ENCODE data around the gene HSPG2.

The HSPG2 gene

DNA sequence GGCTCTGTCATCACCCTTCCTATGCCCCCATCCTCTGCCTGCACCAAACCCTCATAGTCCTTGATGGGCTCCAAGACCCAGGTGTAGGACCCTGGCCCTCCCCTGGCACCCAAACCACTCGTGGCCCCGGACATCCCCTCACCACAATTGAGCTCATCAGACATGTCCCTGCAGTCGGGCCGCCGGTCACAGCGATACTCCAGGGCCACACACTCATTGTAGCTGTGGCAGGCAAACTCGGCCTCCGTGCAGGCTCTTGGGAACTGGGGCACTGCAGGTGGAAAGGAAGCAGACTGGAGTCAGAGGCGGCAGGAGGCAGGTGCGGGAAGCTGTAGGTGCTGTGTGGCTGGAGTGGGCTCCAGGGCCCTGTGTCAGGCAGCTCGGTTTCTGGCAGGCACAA, 49.3 kb downstream of the HSPG2 start:
- no peak for DNase-seq (ENCODE audit: low read depth)

DNA sequence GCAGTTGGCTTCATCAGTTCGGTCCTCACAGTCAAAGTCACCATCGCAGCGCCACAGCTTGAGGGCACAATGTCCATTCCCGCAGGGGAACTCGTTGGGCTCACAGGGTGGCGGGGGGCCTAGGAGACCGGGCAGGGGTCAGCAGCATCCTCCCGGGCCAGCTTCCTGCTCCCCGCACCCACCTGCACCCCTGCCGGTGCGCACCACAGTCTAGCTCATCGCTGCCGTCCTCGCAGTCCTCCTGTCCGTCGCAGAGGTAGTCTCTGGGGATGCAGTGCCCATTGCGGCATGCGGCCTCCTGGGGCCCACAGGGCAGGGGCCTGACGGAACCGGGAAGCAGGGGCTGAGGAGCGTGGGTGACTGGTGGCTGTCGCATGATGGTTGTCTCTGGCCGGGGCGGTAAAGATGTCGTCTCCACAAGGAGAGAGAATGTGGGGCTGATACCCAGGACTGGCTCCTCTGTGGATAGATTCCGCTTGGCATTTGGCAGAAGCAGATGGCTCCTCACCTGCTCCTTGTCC, 49.8 kb downstream of the HSPG2 start:
- no peak for DNase-seq (ENCODE audit: low read depth)
- no peak overlapping the region for H3K4me3 ChIP-seq (ENCODE audit: low read depth, low read length)

More for the DNA sequence above, 49.3 kb downstream of the HSPG2 start:
- no peak overlapping the region for H3K4me3 ChIP-seq (ENCODE audit: low read depth, low read length)

DNA sequence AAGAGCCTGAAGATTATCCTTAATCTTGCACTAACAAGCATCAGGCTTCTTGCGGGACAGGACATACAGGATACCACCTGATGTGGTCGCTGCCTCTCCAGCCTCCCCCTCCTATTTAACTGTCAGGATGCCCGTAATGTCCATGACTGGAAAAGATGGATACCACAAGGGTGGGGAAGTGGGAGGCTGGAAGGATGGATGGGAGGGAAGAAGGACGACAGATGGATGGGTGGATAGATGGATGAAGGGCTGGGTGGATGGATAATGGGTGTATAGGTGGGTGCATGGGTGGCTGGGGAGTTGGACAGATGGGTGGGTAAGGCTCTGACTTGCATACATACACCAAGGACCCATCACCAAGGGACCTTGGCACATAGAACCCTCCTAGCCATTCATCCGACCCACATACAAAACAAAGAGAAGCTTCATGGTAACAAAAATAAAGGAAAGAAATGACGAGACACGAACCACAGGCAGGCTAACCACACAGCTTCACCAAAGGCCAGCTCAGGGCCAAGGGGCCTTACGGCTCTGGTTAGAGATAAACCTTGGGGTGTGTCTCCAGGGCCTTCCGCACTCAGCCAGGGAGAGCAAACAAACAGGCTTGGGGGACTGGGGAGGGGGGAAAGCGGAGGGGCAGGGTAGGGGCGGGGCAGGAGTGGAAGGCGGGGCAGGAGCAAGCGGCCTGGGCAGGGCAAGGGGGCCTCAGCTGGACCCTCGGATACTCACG, 50.5 kb downstream of the HSPG2 start:
- DNase-seq (ENCODE audit: low read depth), result no peak
- no peak overlapping the region for H3K4me3 ChIP-seq (ENCODE audit: low read depth, low read length)

DNA sequence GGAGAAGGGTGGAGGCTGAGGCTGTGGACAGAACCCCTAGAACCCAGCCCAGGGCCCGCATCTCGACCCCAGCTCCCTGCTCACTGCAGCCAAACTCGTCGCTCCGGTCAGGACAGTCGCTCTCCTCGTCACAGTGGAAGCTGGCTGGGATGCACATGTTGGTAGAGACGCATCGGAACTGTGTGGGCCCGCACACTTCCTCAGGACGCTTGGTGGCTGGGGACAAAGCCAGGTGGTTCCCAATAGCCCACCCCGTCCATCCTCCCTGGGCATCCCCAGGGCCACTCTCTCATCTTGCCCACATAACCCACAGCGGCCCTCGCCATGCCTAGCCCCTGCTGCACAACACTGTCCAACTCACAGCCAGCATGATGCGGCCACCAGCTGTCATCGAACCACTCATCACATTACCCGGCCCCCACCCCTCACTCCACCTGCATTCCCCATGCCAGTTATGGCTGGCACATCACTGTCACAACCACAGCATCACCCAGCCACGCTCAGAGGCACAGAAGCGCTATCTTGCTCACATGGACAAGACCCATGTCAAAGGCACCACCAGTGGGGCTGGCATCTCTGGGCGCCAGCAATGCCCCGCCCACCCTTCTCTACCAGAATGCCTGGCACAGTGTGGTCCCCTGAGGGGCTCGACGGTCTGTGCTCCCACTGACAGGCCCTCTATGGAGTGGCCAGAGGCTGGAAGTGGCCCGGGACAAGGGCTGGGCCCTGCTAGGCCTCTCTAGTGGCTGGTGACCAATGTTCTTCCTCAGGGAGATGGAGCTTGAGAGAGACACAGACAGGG, 51.7 kb downstream of the HSPG2 start:
- H3K4me3 ChIP-seq (ENCODE audit: low read depth, low read length), result no peak overlapping the region

DNA sequence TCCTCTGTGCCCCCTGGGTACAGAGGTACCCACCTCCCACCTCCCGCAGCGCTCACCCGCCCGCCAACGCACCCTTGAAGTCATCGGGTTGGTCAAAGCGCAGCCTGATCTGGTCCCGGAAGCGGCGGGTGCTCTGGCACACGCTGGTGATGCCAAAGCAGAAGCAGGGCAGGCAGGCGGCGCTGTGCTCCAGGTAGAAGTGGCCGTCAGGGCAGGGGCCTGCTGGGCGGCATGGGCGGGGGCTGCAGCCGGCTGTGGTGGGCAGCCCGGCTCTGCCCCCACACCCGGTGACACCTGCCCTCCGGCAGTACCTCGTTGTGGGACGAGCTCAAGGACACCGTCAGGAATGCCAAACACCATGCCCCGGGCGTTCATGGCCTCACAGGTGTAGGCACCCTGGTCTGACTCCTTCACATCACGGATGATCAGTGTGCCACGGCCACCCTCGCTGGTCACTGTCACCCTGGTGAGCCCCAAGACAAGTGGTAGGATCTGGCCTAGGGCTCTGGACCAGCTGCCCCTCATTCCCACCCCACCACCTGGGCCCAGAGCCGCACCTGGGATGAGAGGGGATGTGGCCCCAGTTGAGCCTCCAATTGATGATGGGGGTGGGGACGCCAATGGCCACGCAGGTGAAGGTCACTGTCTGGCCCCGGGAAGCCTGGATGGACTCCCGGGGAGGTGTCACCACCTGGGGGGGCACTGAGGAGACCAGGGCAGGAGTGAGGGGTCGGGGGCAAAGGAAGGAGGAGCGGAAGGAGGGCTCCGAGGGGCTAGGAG, 52.5 kb downstream of the HSPG2 start:
- no peak overlapping the region for H3K4me3 ChIP-seq (ENCODE audit: low read depth, low read length)
- no peak for DNase-seq (ENCODE audit: low read depth)

More for the DNA sequence above, 51.7 kb downstream of the HSPG2 start:
- DNase-seq (ENCODE audit: low read depth), result no peak

DNA sequence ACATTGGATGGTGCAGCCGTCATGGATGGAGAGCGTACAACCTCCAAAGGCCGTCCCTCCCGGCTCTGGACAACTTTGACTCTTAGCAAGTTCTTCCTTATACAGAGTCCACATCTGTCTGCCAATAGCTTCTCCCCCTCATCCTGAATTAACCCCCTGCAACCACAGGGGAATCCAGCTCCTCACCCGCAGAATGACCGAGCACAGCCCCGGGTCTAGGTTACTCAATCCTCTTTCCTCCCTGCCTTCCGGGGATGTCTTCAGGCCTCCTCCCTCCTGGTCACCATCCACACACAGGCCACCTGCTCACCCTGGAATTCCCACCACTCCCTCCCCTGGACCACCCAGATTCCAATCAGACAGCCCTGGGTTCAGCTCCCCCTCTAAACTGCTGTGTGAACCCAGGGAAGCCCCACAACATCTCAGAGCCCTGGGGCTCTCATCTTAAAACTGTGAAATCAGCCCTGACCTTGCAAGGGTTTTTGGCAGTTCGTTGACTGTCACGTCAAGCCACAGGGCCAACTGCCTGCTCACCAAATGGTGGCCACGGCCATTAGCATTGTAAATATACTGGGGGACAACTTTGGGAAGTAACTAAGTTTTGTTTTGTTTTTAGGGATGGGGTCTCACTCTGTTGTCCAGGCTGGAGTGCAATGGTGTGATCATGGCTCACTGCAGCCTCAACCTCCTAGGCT, 54.2 kb downstream of the HSPG2 start:
- no peak for DNase-seq (ENCODE audit: low read depth)
- H3K4me3 ChIP-seq (ENCODE audit: low read depth, low read length), result no peak overlapping the region

DNA sequence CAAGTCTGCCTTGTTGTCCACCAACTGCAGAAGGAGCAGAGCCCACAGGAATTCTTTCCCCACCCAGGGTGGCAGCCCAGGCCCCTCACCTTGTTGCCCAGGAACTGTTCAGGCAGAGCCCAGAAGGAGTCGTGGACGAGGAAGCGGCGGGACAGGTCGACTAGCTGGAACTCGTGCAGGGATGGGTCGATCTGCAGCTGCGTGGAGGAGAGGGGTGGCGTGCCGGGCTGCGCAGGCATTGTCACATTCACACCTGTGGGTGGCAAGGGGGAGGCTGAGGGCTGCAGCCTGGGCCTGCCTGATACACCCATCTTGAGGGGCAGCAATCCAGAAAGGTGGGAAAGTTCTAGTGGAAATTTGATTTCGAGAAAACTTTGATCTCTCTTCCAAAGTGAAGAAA, 55.9 kb downstream of the HSPG2 start:
- no peak overlapping the region for H3K4me3 ChIP-seq (ENCODE audit: low read depth, low read length)
- DNase-seq (ENCODE audit: low read depth), result no peak

DNA sequence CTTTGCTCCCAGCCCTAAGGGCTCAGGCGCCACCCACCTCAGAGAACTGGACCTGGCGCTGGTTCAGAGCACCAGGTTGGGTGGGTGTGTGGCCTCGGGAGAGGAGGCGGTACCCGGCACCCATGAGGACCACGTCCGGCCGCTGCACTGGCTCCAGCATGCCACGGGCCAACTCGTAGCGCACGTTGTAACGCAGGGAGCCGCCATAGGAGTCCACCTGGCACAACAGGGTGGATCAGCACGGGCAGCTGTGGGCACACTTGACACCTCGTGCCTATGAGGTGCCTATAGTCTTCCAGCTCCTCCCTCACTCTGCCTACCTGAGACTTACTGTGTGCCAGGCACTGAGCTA, 56.5 kb downstream of the HSPG2 start:
- H3K4me3 ChIP-seq (ENCODE audit: low read depth, low read length), result no peak overlapping the region
- DNase-seq (ENCODE audit: low read depth), result no peak

DNA sequence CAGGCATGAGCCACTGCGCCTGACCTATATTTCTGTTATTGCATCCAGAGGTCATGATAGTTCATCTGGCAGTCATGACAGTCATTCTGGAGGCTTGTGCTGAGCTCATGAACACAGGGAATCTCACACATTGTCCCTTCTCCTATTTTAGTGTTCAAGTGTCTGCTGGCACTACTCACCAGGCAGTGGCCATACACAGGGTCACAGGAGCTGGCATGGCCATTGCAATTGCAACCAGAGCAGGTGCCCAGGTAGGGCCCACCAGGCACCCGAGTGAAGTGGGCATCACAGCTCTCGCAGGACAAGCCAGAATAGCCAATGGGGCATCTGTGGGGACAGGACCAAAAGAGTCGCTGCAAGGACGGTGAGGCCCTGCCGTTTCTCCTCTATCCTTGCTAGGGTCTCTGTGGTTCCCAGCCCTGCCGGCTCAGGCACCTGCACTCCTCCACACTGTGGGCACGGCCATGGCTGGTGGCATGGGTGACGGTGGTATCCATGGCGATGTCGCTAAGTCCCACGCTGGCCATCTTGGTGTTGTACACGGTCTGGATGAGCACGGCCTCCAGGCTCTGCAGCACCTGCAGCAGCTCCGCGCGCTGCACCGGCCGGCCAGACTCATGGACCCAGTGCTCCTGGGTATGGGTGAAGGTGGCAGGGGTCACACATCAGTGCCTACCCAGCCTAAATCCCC, 57.0 kb downstream of the HSPG2 start:
- H3K4me3 ChIP-seq (ENCODE audit: low read depth, low read length), result no peak overlapping the region
- no peak for DNase-seq (ENCODE audit: low read depth)

DNA sequence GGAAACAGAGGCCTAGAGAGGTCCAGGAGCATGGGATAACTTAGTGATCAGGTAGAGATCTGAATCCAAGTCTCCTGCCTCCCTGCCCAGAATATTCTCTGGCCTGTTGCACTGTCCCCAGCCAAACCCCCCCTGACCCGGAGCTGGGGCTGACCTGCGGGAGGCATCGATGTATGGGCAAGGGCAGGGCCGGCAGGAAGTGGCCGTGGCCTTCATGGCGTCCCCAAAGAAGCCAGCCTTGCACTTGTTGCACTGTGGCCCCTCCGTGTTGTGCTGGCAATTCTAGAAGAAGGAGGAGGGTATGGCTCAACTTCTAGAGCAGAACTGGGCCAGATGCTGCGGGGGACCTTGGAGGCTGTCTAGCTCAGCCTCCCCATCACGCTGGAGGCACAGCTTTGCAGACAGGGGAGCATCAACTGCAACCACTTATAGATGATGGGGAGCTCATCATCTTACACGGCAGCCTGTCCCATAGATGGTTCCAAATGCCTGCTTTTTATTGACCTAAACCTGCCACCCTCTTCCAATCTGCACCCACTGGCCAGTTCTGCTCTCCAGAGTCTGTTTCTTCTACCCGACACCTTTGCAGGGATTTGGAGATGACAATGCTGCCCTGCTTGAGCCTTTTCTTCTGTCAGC, 58.2 kb downstream of the HSPG2 start:
- DNase-seq (ENCODE audit: low read depth), result no peak
- H3K4me3 ChIP-seq (ENCODE audit: low read depth, low read length), result no peak overlapping the region

DNA sequence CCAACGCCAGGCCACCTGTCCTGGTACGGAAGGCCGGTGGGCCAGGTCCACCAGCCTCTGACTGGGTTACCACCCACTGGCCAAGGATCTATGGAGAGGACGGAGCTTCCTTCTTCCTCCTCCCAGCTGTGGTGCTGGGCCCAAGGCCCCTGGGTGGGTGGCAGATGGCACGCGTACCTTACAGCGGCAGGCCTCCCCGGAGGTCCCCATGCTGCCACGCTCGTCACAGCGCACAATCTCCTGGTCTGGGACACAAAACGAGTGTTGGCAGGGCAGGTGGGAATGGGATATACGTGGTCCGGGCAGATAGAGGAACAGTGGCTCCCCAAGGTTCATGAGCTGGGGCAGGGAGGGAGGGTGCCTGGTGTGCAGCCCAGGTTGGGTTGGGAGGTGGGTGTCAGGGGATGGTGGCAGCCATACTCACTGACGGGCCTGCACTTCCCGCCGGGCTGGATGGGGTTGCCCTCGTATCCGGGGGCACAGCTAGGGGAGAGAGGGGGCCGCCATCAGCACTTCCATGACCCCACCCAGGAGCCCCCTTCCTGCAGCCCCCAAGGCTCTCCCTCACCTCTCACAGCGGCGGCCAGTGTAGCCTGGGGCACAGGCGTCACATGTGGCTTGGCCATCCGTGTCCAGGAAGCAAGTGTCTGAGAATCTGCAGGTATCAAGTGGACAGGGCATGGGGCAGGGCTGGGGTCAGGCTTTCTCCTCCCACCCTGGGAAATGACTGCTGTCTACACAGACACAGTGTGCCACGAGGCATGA, 58.9 kb downstream of the HSPG2 start:
- H3K4me3 ChIP-seq (ENCODE audit: low read depth, low read length), result no peak overlapping the region
- no peak for DNase-seq (ENCODE audit: low read depth)

DNA sequence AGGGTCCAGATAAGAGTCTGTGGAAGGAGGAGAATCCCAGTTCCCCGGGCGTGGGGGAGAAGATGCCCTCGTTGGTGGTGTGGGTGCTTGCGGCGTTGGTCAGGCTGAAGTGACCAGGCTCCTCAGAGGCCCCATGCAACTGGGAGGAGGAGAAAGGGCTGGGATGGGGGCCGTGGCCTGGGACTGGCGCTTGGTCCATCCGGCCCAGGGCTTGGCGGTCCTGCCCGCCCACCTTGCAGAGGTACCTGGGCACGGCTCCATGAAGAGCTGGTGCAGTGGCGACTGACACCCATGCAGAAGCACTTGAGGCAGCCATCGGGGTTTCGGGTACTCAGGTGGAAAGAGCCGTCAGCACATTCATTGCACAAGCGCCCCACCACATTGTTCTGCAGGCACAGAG, 60.8 kb downstream of the HSPG2 start:
- H3K4me3 ChIP-seq (ENCODE audit: low read depth, low read length), result no peak overlapping the region
- no peak for DNase-seq (ENCODE audit: low read depth)

DNA sequence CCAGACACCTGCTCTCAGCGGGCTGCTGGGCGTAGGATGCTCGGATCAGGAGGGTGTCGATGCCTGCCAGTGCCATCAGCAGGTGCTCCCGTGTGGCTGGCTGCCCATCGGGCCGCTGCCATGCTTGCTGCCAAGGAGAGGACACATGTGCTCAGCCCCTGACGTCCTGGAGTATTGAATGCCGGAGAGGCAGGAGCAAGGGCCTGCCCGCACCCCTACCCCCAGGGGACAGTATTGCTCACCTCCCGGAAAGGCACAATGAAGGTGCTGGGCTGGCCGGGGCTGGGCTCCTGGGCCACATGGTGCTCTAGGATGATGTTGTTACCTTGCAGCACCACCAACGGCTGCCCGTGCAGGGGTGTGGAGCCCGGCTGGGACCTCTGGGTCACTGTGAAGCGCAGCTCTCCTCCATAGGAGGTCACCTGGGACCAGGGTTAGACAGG, 61.5 kb downstream of the HSPG2 start:
- H3K4me3 ChIP-seq (ENCODE audit: low read depth, low read length), result no peak overlapping the region
- DNase-seq (ENCODE audit: low read depth), result no peak

DNA sequence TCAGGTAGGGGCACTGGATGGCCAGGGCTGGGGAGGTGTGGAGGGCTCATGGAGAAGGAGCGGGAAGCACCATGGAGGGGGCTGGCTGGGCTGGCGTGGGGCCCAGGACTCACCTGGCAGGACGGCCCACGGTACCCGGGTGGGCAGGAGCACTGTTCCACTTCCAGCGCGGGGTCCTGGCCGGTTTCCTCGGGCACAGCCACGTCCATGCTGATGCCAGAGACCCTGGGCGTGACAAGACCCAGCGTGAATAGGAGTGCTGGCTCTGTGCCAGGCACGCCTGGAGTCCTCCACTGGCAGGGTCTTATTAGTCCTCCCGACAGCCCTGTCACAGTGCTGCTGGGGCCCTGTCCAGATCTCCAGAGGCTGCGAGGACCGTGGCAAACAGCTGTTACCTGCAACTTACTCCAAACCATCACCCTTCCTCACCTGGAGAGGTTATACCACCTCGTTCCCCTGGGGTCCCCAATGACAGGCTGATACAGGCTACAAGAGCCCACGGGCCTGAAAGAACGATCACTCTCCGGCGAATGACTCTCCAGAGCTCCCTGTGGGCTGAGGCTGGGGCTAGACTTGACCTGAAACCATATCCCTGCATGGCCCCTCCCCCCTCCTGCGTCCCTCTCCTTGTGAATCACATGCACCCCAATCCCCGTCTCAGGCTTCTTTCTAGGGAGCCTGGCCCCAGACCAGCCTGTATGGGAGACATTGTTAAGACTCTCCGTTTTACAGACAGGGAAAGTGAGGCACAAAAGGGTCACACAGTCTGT, 62.1 kb downstream of the HSPG2 start:
- no peak overlapping the region for H3K4me3 ChIP-seq (ENCODE audit: low read depth, low read length)
- DNase-seq (ENCODE audit: low read depth), result no peak

DNA sequence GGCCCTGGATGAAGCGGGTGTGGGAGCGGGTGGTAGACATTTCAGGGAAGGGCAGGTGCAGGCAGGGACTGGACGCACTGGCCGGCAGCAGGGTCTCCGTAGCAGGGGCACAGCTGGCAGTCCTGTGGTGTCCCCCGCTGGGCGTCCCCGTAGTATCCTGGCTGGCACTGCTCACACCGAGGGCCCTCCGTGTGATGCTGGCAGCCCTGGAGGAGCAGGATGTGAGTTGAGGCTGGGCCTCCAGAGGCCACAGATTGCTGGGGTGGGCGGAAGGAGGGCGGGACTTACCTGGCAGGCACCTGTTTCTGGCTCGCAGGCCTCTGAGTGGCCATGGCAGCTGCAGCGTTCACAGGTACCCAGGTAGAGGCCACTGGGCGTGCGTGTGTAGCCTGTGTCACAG, 62.8 kb downstream of the HSPG2 start:
- no peak for DNase-seq (ENCODE audit: low read depth)
- H3K4me3 ChIP-seq (ENCODE audit: low read depth, low read length), result no peak overlapping the region

DNA sequence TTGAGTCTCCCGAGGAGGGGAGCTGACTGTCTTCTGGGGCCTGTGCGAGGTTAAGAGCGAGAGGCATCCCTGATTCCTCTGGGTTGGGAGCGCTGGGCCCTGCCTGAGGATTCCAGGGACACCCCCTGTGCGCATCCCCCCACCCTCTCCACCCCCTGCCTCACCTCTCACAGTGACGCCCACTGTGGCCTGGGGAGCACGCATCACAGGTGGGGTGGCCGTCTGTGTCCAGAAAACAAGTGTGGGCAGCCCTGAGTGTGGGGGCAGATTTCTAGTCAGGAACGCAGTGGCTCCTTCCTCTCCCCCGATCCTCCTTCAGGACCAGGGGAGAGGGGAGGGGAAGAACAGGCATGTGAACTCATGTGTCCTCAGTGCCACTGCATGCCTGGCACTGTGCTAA, 63.3 kb downstream of the HSPG2 start:
- no peak for DNase-seq (ENCODE audit: low read depth)
- no peak overlapping the region for H3K4me3 ChIP-seq (ENCODE audit: low read depth, low read length)

DNA sequence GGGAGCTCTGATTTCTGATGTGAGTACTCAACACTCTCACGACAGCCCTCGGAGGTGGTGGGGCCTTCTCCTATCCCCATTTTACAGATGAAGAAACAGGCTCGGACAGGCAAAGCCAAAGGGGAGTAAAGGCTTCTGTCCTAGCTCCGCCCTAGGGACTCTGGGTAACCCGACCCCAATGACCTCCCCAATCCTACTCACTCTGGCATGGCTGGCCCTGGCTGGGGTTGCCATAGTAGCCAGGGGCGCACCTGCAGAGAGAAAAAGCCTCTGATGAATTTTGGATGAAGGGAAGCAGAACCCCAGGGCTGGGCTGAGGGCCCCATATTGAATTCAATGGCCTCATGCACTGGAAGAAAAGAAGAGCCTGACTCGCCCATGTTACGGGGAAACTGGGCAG, 63.9 kb downstream of the HSPG2 start:
- no peak for DNase-seq (ENCODE audit: low read depth)
- H3K4me3 ChIP-seq (ENCODE audit: low read depth, low read length), result no peak overlapping the region

Measured in skeletal muscle cell (primary cell).